Ascending aorta (tissue), 2 donors: ENCODE data around the gene PTOV1. TPM values are rescaled to one million over a fixed set of nuclear protein-coding genes. Genes with fewer than 3 reads are reported as not detected.
A peak's percentile ranks its signal among the peaks of the same experiment; 100 is the strongest.

Experiments used
- DNase-seq, 2 donors: peaks; one replicate each; pipeline ENCODE4 v3.0.0-alpha.2; 2019; ENCODE audit warnings: low spot score in 2 of 2
- H3K27ac ChIP-seq, 2 donors: fragments of 200-600 bp; sonication (generic); one replicate each; pipeline ENCODE4 v1.5.1; 2016 to 2017; ENCODE audit warnings: mild to moderate bottlenecking in 1 of 2
- H3K27me3 ChIP-seq: fragments of 200-600 bp; sonication (generic); one replicate; pipeline ENCODE4 v1.5.1; 2017
- H3K36me3 ChIP-seq, 2 donors: fragments of 200-600 bp; sonication (generic); one replicate each; pipeline ENCODE4 v1.5.1; 2016
- H3K4me1 ChIP-seq, 2 donors: fragments of 200-600 bp; sonication (generic); one replicate each; pipeline ENCODE4 v1.5.1; 2016 to 2017; ENCODE audit warnings: mild to moderate bottlenecking in 1 of 2
- H3K4me3 ChIP-seq, 2 donors: fragments of 200-600 bp; sonication (generic); one replicate each; pipeline ENCODE4 v1.5.1; 2016 to 2017; ENCODE audit warnings: mild to moderate bottlenecking in 1 of 2
- H3K9me3 ChIP-seq, 2 donors: fragments of 200-600 bp; sonication (generic); one replicate each; pipeline ENCODE4 v1.5.1; 2016
- intact Hi-C: fragments of 100-400 bp; cut with DNase I; formaldehyde crosslinking; loops from one replicate; pipeline ENCODE4 v1.15.1; 2023
- total RNA-seq: library from RNA; depleted of rRNA; stranded (reverse); fragments of >200 nt; gene quantifications from one replicate; pipeline ENCODE4 v1.1.0, GENCODE V29; 2016
- TF ChIP-seq, protein P1 (sequence below), 3 experiments: fragments of 200-600 bp in 2 of 3; fragments of 450-650 bp in 1 of 3; sonication (generic) in 2 of 3; IDR thresholded peaks; one replicate each; pipeline ENCODE4 v1.5.1; 2016 to 2019; ENCODE audit warnings: antibody characterized with exemption in 3 of 3, mild to moderate bottlenecking in 1 of 3, moderate library complexity in 1 of 3

Gene PTOV1
- total RNA-seq, 1 donor from 2014 or later = 163 TPM

GRCh38 chr19:49851456-49852259 lies 699 bp downstream of the PTOV1 start:
- intact Hi-C loops = loop anchor here (1.0 to 10.0 kb wide), 3 partner anchors 16 to 1217 kb away; partner anchors contain the start of genes DBP, PNKP and PRMT1
- DNase-seq = no peak
- Histone ChIP-seq H3K9me3 (no peaks in the 10 kb centered on the region), H3K27me3 (no peaks in the 10 kb centered on the region), H3K36me3 (peaks cover 12 to 22% of the 10 kb centered on the region in 2 donors), H3K4me1 (peaks cover 4 to 10% of the 10 kb centered on the region in 2 donors), H3K27ac (peak overlapping the region; percentile 99 to 100), H3K4me3 (peak overlapping the region; percentile 85 to 90)
- TF ChIP-seq, protein P1, sequence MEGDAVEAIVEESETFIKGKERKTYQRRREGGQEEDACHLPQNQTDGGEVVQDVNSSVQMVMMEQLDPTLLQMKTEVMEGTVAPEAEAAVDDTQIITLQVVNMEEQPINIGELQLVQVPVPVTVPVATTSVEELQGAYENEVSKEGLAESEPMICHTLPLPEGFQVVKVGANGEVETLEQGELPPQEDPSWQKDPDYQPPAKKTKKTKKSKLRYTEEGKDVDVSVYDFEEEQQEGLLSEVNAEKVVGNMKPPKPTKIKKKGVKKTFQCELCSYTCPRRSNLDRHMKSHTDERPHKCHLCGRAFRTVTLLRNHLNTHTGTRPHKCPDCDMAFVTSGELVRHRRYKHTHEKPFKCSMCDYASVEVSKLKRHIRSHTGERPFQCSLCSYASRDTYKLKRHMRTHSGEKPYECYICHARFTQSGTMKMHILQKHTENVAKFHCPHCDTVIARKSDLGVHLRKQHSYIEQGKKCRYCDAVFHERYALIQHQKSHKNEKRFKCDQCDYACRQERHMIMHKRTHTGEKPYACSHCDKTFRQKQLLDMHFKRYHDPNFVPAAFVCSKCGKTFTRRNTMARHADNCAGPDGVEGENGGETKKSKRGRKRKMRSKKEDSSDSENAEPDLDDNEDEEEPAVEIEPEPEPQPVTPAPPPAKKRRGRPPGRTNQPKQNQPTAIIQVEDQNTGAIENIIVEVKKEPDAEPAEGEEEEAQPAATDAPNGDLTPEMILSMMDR (IDR thresholded peaks at IDR 0.05) = no peak

DNA sequence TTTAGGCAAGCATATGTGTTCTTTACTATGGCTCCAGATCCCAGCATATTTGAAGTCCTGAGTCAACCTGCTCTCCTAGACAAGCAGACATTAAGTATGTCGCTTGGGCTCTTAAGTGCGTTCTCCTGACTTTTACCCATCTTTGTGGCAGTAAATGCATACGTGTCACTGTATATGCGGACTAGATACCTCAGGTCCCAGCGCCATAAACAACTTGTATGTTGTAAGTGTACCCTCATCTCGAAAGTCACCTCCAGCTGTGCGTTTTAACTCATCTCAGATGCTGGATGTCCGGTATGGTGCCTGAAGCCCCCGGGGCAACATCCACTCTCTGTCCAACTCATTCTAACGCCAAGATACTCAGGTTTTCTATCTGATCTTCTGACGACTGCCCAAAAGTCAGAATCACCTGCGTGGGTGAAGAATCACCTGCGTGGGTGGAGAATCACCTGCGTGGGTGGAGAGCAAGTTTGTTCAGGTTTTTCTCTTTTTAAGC lies 1.7 kb downstream of the PTOV1 start:
- H3K27me3 ChIP-seq = no peaks in the 10 kb centered on the region
- H3K4me1 ChIP-seq = peaks cover 4 to 10% of the 10 kb centered on the region in 2 donors
- no peak for DNase-seq
- peak overlapping the region; percentile 85 to 90 for H3K4me3 ChIP-seq
- no peak overlapping the region for H3K27ac ChIP-seq
- H3K36me3 ChIP-seq = peaks cover 22 to 33% of the 10 kb centered on the region in 2 donors
- intact Hi-C loops = loop anchor here (10.0 kb wide), 1 partner anchor 1218 kb away; the partner anchor contains the start of gene DBP
- no peaks in the 10 kb centered on the region for H3K9me3 ChIP-seq
- TF ChIP-seq, protein P1 (IDR thresholded peaks at IDR 0.05) = no peak

DNA sequence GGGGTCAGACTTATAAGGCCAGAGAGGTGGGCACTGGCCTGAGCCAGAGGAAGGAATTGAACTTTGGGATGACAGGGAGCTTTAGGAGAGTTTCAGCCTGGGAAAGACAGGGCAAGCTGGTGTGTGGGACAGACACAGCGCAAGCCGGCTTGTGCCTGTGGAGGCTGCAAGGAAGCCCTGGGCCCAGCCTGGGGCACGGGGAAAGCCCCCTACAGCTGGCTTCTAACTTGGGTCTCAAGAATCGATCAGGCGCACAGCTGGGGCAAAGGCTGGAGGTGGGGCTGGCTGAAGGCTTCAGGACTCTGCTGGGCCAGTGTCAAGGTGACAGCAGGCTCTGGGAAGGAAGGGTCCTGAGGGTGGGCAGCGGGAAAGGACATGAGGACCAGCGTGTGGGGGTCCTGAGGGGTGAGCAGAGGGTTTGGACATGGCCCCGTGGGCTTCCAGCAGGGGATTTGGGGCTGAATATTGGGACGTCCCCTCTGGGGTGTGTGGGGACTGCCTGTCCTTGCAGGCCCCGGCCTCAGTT lies 3.0 kb downstream of the PTOV1 start:
- TF ChIP-seq, protein P1 (IDR thresholded peaks at IDR 0.05) = no peak
- peaks cover 34 to 45% of the 10 kb centered on the region in 2 donors for H3K36me3 ChIP-seq
- H3K9me3 ChIP-seq = no peaks in the 10 kb centered on the region
- DNase-seq = no peak
- no peak overlapping the region for H3K4me3 ChIP-seq
- peaks cover 4 to 10% of the 10 kb centered on the region in 2 donors for H3K4me1 ChIP-seq
- H3K27me3 ChIP-seq = no peaks in the 10 kb centered on the region
- intact Hi-C loops = loop anchor here (10.0 kb wide), 1 partner anchor 1219 kb away; the partner anchor contains the start of gene DBP
- no peak overlapping the region for H3K27ac ChIP-seq

DNA sequence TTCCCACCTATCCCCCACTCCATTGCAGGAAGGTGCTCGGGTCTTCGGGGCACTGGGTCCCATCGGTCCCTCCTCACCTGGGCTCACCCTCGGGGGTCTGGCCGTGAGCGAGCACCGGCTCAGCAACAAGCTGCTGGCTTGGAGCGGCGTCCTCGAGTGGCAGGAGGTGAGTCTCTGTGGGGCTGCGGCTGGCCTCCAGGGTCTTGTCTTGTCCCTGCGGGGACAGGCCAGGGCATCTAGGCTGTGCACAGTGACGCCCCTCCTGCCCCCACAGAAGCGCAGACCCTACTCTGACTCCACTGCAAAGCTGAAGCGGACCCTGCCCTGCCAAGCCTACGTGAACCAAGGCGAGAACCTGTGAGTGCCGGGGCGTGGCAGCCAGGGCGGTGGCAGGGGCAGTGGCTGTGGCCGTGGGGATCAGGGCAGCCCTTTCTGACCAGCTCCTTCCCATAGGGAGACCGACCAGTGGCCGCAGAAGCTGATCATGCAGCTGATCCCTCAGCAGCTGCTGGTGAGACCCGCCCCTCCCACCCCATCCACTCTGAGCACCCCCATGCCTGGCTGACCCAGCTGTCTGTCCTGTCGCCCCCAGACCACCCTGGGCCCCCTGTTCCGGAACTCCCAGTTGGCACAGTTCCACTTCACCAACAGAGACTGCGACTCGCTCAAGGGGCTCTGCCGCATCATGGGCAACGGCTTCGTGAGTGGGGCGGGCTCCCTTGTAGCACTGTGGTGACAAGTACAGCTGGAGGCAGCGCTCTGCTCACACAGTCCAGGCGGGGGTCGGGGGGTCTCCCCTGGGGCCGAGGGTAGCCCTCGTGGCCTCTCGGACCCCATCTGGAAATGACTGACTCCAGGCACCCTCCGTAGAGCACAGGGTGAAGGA lies 3.7 kb downstream of the PTOV1 start:
- no peak overlapping the region for H3K4me3 ChIP-seq
- no peaks in the 10 kb centered on the region for H3K27me3 ChIP-seq
- no peaks in the 10 kb centered on the region for H3K9me3 ChIP-seq
- H3K4me1 ChIP-seq = peaks cover 4 to 10% of the 10 kb centered on the region in 2 donors
- H3K36me3 ChIP-seq = peaks cover 39 to 52% of the 10 kb centered on the region in 2 donors
- no peak for DNase-seq
- intact Hi-C loops = loop anchor here (10.0 kb wide), 1 partner anchor 1220 kb away; the partner anchor contains the start of gene DBP
- H3K27ac ChIP-seq = no peak overlapping the region
- TF ChIP-seq, protein P1 (IDR thresholded peaks at IDR 0.05) = no peak

GRCh38 chr19:49855277-49855675 lies 4.3 kb downstream of the PTOV1 start:
- Histone ChIP-seq H3K27me3 (no peaks in the 10 kb centered on the region), H3K9me3 (no peaks in the 10 kb centered on the region), H3K4me3 (no peak overlapping the region), H3K36me3 (peaks cover 46 to 58% of the 10 kb centered on the region in 2 donors), H3K4me1 (peaks cover 4 to 10% of the 10 kb centered on the region in 2 donors), H3K27ac (no peak overlapping the region)
- intact Hi-C loops = loop anchor here (10.0 kb wide), 1 partner anchor 1220 kb away; the partner anchor contains the start of gene DBP
- TF ChIP-seq, protein P1 (IDR thresholded peaks at IDR 0.05) = no peak
- no peak for DNase-seq
